Heart left ventricle (tissue), 13 donors: Measurements from ENCODE around the gene TMEM184B.

Source experiments
- CTCF ChIP-seq, 12 donors: fragments of 200-600 bp; sonication (generic) in 4 of 12; IDR thresholded peaks; one replicate each; pipeline versions ENCODE4 v1.5.0 to v1.8.0; 2018 to 2022; ENCODE audit warnings: antibody characterized with exemption in 12 of 12, mild to moderate bottlenecking in 5 of 12
- POLR2A ChIP-seq, 2 donors: fragments of 450-650 bp; IDR thresholded peaks; one replicate each; pipeline ENCODE4 v1.6.1; 2017; ENCODE audit warnings: antibody characterized with exemption in 2 of 2, mild to moderate bottlenecking in 2 of 2, moderate library complexity in 2 of 2
- donor health status: ischemic (EF 13 %, LVEDD 7.1; RV severe dilation, severe dysfunction).
- donor health status: DM: no; HTN: yes; CAD: no.
- donor health status: DM: no; HTN: no; CAD: no.
- donor health status: ischemic (EF 25% LVEDD 6.9; RV normal size, moderate dysfunction).
- donor health status: ischemic (EF 25% LVEDD 5.7; RV mildly dilated, moderate dysfunction).
- donor health status: ischemic (EF 35%, LVEDD 5.7; RV mildly dilated, moderate dysfunction).
- donor health status: nonischemic (EF 11% LVEDD 7.7; RV severe dilation, severe dysfunction).
- donor health status: DM: yes; HTN: yes; CAD: no.
- donor health status: PGD.
- donor health status: ischemic (EF 29% LVEDD 5.4; RV normal size, mild dysfunction).
- donor health status: nonischemic (EF 23%, LVEDD 6.1; RV moderate dilation, normal function).

GRCh38 chr22:38249803-38250642 lies 22.8 kb downstream of the TMEM184B start:
- no peak for TF ChIP-seq CTCF (IDR thresholded peaks at IDR 0.05)
- no peak for TF ChIP-seq POLR2A (IDR thresholded peaks at IDR 0.05)
